HG02610 (cell line): ENCODE measurements around the gene RNF31.
A peak's percentile ranks its signal among the peaks of the same experiment; 100 is the strongest.

Experiments
- ATAC-seq: cut with Tn5 transposase; IDR thresholded peaks from one replicate; pipeline ENCODE4 v1.9.1; 2021; ENCODE audit warnings: mild to moderate bottlenecking, moderate library complexity; ENCODE audit not compliant: unreplicated experiment

The RNF31 gene

GRCh38 chr14:24116128-24116814, 31.0 kb upstream of the RNF31 start:
- no peak for ATAC-seq

- ATAC-seq: no peak
These were observed 30.1 kb upstream of the RNF31 start for GRCh38 chr14:24117179-24117578.

GRCh38 chr14:24119691-24120090, 27.6 kb upstream of the RNF31 start:
- ATAC-seq: no peak

GRCh38 chr14:24121210-24121609, 26.1 kb upstream of the RNF31 start:
- ATAC-seq: no peak

GRCh38 chr14:24122416-24122815, 24.9 kb upstream of the RNF31 start:
- no peak for ATAC-seq

- no peak for ATAC-seq
These were observed 24.4 kb upstream of the RNF31 start for GRCh38 chr14:24122898-24123297.

- peak; percentile 81 for ATAC-seq
These were observed 23.6 kb upstream of the RNF31 start for GRCh38 chr14:24123424-24124417.

GRCh38 chr14:24126939-24127338, 20.4 kb upstream of the RNF31 start:
- no peak for ATAC-seq

- ATAC-seq: no peak
These were observed 19.6 kb upstream of the RNF31 start for GRCh38 chr14:24127673-24128072.

GRCh38 chr14:24129410-24129998, 17.8 kb upstream of the RNF31 start:
- ATAC-seq: no peak

GRCh38 chr14:24130380-24130716, 16.9 kb upstream of the RNF31 start, which contains the start of gene FITM1:
FITM1 (plus strand) TSS chr14:24130659; CDS start chr14:24131564, 905 bp downstream.
- ATAC-seq: no peak

- no peak for ATAC-seq
These were observed 16.4 kb upstream of the RNF31 start for GRCh38 chr14:24130717-24131548.

- ATAC-seq: no peak
These were observed 15.7 kb upstream of the RNF31 start for GRCh38 chr14:24131549-24131966.

GRCh38 chr14:24132061-24132685, 15.1 kb upstream of the RNF31 start:
- no peak for ATAC-seq

GRCh38 chr14:24132976-24133375, 14.3 kb upstream of the RNF31 start:
- ATAC-seq: no peak

- ATAC-seq: no peak
These were observed 13.6 kb upstream of the RNF31 start for GRCh38 chr14:24133735-24134134.

- peak; percentile 1 for ATAC-seq
These were observed 11.8 kb upstream of the RNF31 start for GRCh38 chr14:24135584-24135833.

- peak; percentile 87 for ATAC-seq
These were observed 11.2 kb upstream of the RNF31 start, which contains the start of gene PSME1 for GRCh38 chr14:24135834-24136683. PSME1 (plus strand) TSS chr14:24136194; CDS start chr14:24136263, 69 bp downstream.
